ENCODE measurements around the gene MYPOP.

DNA sequence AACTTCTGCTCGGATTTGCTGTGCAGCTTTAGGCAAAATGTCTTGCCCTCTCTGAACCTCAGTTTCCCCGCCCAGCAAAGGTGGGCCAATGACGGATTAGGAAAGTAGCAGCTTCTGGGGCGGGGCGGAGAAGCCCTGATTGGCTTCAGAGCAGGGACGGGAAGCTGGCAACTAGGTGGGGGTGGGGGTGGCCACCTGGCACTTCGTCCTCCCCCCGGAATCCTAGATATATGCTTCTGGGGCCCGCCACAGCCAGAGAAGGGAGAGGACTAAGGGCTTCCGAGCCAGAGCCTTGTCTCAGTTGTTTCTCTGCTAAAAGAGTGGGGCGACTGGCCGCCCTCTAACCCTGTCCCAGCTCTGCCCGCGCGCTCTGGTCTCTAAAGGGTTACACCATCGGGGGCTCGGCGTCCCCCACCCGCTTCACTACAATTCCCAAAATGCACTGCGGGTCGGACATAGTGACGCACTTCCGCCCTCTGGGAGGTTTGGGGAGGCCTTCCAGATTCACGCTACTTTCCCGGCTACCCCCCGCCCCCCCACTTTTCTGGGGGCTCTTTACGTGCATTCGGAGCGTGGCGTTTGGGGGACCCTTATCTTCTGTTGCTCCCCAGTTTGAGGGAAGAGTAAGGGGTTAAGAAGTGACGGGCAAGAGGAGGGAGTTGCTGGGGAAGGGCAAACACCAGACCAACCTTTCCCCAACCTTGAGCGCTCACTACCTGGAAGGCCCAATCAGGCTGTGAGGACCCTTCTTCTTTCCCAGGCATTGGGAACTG lies 15.8 kb downstream of the MYPOP start:
- TF ChIP-seq POLR2A (IDR thresholded peaks at IDR 0.05): no peak
- TF ChIP-seq, protein P1, sequence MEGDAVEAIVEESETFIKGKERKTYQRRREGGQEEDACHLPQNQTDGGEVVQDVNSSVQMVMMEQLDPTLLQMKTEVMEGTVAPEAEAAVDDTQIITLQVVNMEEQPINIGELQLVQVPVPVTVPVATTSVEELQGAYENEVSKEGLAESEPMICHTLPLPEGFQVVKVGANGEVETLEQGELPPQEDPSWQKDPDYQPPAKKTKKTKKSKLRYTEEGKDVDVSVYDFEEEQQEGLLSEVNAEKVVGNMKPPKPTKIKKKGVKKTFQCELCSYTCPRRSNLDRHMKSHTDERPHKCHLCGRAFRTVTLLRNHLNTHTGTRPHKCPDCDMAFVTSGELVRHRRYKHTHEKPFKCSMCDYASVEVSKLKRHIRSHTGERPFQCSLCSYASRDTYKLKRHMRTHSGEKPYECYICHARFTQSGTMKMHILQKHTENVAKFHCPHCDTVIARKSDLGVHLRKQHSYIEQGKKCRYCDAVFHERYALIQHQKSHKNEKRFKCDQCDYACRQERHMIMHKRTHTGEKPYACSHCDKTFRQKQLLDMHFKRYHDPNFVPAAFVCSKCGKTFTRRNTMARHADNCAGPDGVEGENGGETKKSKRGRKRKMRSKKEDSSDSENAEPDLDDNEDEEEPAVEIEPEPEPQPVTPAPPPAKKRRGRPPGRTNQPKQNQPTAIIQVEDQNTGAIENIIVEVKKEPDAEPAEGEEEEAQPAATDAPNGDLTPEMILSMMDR (IDR thresholded peaks at IDR 0.05): no peak
- TF ChIP-seq POLR2AphosphoS5 (IDR thresholded peaks at IDR 0.05): peak; percentile 98

Data from prostate gland (tissue), 2 donors.